IMR-90 (cell line): Measurements from ENCODE around the gene EIF3M. TPM values are rescaled to one million over a fixed set of nuclear protein-coding genes. Genes with fewer than 3 reads are reported as not detected.

Experiments used
- ATAC-seq: fragments of 200-7000 bp; cut with Tn5 transposase; 2 replicates; pipeline ENCODE4 v1.9.1; 2020; ENCODE audit warnings: low read depth, mild to moderate bottlenecking, moderate library complexity
- BruUV-seq: library from RNA; stranded (reverse); fragments of 400-500 nt; replicated peaks from 2 replicates; lab custom pipeline; 2021; lab: Mats Ljungman, UMichigan
- CTCF ChIA-PET: fragments of 300-600 bp; formaldehyde crosslinking; extraction: SDS; loops from one replicate; lab custom pipeline; 2021; ENCODE audit warnings: antibody characterized with exemption; lab: Yijun Ruan, JAX
- POLR2A ChIA-PET: fragments of 300-600 bp; sonication (Branson Sonifier 250); formaldehyde crosslinking; loops from one replicate; lab custom pipeline; 2022; ENCODE audit warnings: antibody characterized with exemption; ENCODE audit not compliant: unreplicated experiment; lab: Charles Lee
- DNase-seq: peaks from one replicate; pipeline ENCODE4 v3.0.0; 2013
- H2AFZ ChIP-seq: replicated peaks from 2 replicates; pipeline ENCODE3; 2013; ENCODE audit warnings: low read length, mild to moderate bottlenecking; ENCODE audit not compliant: poor library complexity
- H2AK5ac ChIP-seq: 2 replicates; pipeline ENCODE4 v1.6.1; 2013; ENCODE audit warnings: low read depth, low read length, inconsistent platforms
- H2AK9ac ChIP-seq: replicated peaks from 2 replicates; pipeline ENCODE3; 2013; ENCODE audit warnings: mild to moderate bottlenecking, low read depth, low read length, moderate library complexity; ENCODE audit not compliant: poor library complexity
- H2BK120ac ChIP-seq: 2 replicates; pipeline ENCODE4 v1.6.1; 2013; ENCODE audit warnings: low read depth, low read length, inconsistent platforms
- H2BK15ac ChIP-seq: 3 replicates; pipeline ENCODE4 v1.6.1; 2013; ENCODE audit warnings: low read depth, low read length, inconsistent platforms
- H2BK20ac ChIP-seq: 2 replicates; pipeline ENCODE4 v1.6.1; 2013; ENCODE audit warnings: low read depth, mild to moderate bottlenecking, inconsistent platforms, low read length, moderate library complexity
- H2BK5ac ChIP-seq: 2 replicates; pipeline ENCODE4 v1.6.1; 2013; ENCODE audit warnings: mild to moderate bottlenecking, low read depth, low read length, inconsistent platforms; ENCODE audit not compliant: poor library complexity, severe bottlenecking
- H3K14ac ChIP-seq: replicated peaks from 2 replicates; pipeline ENCODE4 v1.6.1; 2013; ENCODE audit warnings: low read depth, low read length, inconsistent platforms
- H3K18ac ChIP-seq: 2 replicates; pipeline ENCODE4 v1.6.1; 2013; ENCODE audit warnings: low read depth, low read length, control low read depth
- H3K23ac ChIP-seq: 2 replicates; pipeline ENCODE4 v1.6.1; 2013; ENCODE audit warnings: low read depth, low read length, inconsistent platforms
- H3K27ac ChIP-seq: 2 replicates; pipeline ENCODE4 v1.5.1; 2013; ENCODE audit warnings: mild to moderate bottlenecking, control low read depth, low read length; ENCODE audit not compliant: insufficient read depth
- H3K27me3 ChIP-seq: 2 replicates; pipeline ENCODE4 v1.6.1; 2013; ENCODE audit warnings: low read length; ENCODE audit not compliant: control insufficient read depth, insufficient read depth
- H3K36me3 ChIP-seq: 2 replicates; pipeline ENCODE4 v1.6.1; 2013; ENCODE audit warnings: low read length, mixed read lengths; ENCODE audit not compliant: control insufficient read depth, insufficient read depth
- H3K4ac ChIP-seq: 2 replicates; pipeline ENCODE4 v1.6.1; 2013; ENCODE audit warnings: low read depth, low read length, inconsistent platforms
- H3K4me1 ChIP-seq: 2 replicates; pipeline ENCODE4 v1.6.1; 2013; ENCODE audit warnings: low read length, mixed read lengths; ENCODE audit not compliant: control insufficient read depth, insufficient read depth
- H3K4me2 ChIP-seq: 2 replicates; pipeline ENCODE4 v1.6.1; 2013; ENCODE audit warnings: low read depth, mild to moderate bottlenecking, control low read depth, low read length, moderate library complexity
- H3K4me3 ChIP-seq: 2 replicates; pipeline ENCODE4 v1.5.1; 2013; ENCODE audit warnings: low read depth, mild to moderate bottlenecking, control low read depth, low read length, moderate library complexity; ENCODE audit not compliant: insufficient read depth
- H3K56ac ChIP-seq: 2 replicates; pipeline ENCODE4 v1.6.1; 2013; ENCODE audit warnings: low read length, inconsistent platforms; ENCODE audit not compliant: insufficient read depth; ENCODE audit errors: extremely low read depth
- H3K79me1 ChIP-seq, 2 experiments: 2 replicates each; pipeline ENCODE4 v1.6.1; 2013; ENCODE audit warnings: low read length in 2 of 2, inconsistent platforms in 1 of 2, low read depth in 1 of 2
- H3K9ac ChIP-seq: 2 replicates; pipeline ENCODE4 v1.6.1; 2013; ENCODE audit warnings: low read depth, low read length, control low read depth
- H3K9me1 ChIP-seq: 2 replicates; pipeline ENCODE4 v1.6.1; 2013; ENCODE audit warnings: low read length, inconsistent platforms; ENCODE audit not compliant: insufficient read depth
- H3K9me3 ChIP-seq: 2 replicates; pipeline ENCODE4 v1.6.1; 2013; ENCODE audit warnings: low read length; ENCODE audit not compliant: control insufficient read depth, insufficient read depth
- H4K20me1 ChIP-seq: 2 replicates; pipeline ENCODE4 v1.6.1; 2013; ENCODE audit warnings: low read length, inconsistent platforms; ENCODE audit not compliant: insufficient read depth
- H4K5ac ChIP-seq: 2 replicates; pipeline ENCODE4 v1.6.1; 2013; ENCODE audit warnings: mild to moderate bottlenecking, low read depth, low read length, control low read depth
- H4K8ac ChIP-seq, 2 experiments: 2 replicates each; pipeline ENCODE4 v1.6.1; 2013; ENCODE audit warnings: low read depth in 2 of 2, low read length in 2 of 2, control low read depth in 1 of 2, inconsistent platforms in 1 of 2
- H4K91ac ChIP-seq: 2 replicates; pipeline ENCODE4 v1.6.1; 2013; ENCODE audit warnings: low read depth, low read length, inconsistent platforms; ENCODE audit not compliant: insufficient read depth
- BHLHE40 ChIP-seq: fragments of 150-350 bp; IDR thresholded peaks from 2 replicates; pipeline ENCODE4 v1.6.1; 2016; ENCODE audit warnings: mild to moderate bottlenecking, low read depth, low read length
- FOS ChIP-seq: fragments of 150-350 bp; IDR thresholded peaks from 2 replicates; pipeline ENCODE4 v1.6.1; 2016; ENCODE audit warnings: low read depth, low read length
- MAFK ChIP-seq: IDR thresholded peaks from 2 replicates; pipeline ENCODE4 v1.6.1; 2012; ENCODE audit warnings: low read depth, low read length, improper control_type of control experiment
- NFE2L2 ChIP-seq: fragments of 150-350 bp; IDR thresholded peaks from 2 replicates; pipeline ENCODE4 v1.6.1; 2016; ENCODE audit warnings: low read depth, mild to moderate bottlenecking, low read length
- POLR2A ChIP-seq: IDR thresholded peaks from 2 replicates; pipeline ENCODE4 v1.6.1; 2012; ENCODE audit warnings: mild to moderate bottlenecking, low read depth, low read length
- SMC3 ChIP-seq: fragments of 150-350 bp; IDR thresholded peaks from 2 replicates; pipeline ENCODE4 v1.6.1; 2016; ENCODE audit warnings: low read depth, mild to moderate bottlenecking, antibody characterized with exemption, low read length, moderate library complexity
- WGBS, 2 experiments: methylation state at CpG; one replicate each; pipeline versions ENCODE4 v1.1.5 to v1.1.7; 2013; ENCODE audit warnings: missing lambda C conversion rate in 2 of 2; ENCODE audit not compliant: insufficient read length in 1 of 2; ENCODE audit errors: extremely low coverage in 2 of 2; 5-methylcytosine and 5-hydroxymethylcytosine counted together
- dilution Hi-C: fragments of 300-500 bp; cut with HindIII; formaldehyde crosslinking; loops from one replicate; pipeline ENCODE4 v1.14.3; 2018; ENCODE audit warnings: low sequenced_read_pairs; ENCODE audit not compliant: unreplicated experiment
- in situ Hi-C: fragments of 300-500 bp; cut with MboI; formaldehyde crosslinking; loops from 3 replicates; pipeline ENCODE4 v1.14.3; 2019; ENCODE audit warnings: low sequenced_read_pairs, inconsistent platforms, mixed read lengths
- intact Hi-C: fragments of 100-400 bp; cut with micrococcal nuclease; formaldehyde crosslinking; loops from 2 replicates; pipeline ENCODE4 v1.10.0; 2022
- polyA plus RNA-seq, 3 experiments: library from polyadenylated mRNA; depleted of rRNA; stranded (reverse); fragments of >200 nt; gene quantifications; 2 replicates each; pipeline ENCODE4 v1.2.3, GENCODE V29; 2012; ENCODE audit warnings: low replicate concordance in 1 of 3
- total RNA-seq: library from RNA; depleted of rRNA; stranded (reverse); fragments of >200 nt; gene quantifications from 2 replicates; pipeline ENCODE4 v1.2.3, GENCODE V29; 2012
- TF ChIP-seq, protein P1 (sequence below): conservative IDR thresholded peaks from 2 replicates; pipeline ENCODE4 v1.5.1; 2012; ENCODE audit warnings: mild to moderate bottlenecking, low read depth, low read length, improper control_type of control experiment
- TF ChIP-seq, protein P2 (sequence below): fragments of 150-350 bp; IDR thresholded peaks from 2 replicates; pipeline ENCODE4 v1.6.1; 2017; ENCODE audit warnings: mild to moderate bottlenecking, antibody characterized with exemption, low read length, low read depth

EIF3M gene
- total and polyA plus RNA-seq, 2 of the 4 experiments (the other 2 are of a cell fraction) = 376 to 466 TPM

DNA sequence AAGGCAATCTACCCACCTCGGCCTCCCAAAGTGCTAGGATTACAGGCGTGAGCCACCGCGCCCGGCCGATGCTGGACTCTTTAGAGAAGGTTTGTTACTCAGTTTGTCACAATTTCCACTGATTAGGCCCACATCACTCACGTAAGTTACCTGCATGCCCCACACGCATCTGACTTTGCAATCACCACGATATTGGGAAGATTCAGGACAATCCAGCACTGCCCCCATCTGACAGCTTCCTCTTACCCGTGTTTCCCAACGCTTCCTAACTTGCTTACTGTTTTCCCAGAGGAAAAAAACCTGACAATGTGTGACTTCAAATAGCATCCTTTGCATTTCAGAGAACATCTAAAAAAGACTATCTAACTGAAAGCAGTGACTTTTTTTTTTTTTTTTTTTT, 21.8 kb upstream of the EIF3M start:
- H3K36me3 ChIP-seq = no peaks in the 10 kb centered on the region

More for the DNA sequence above, 21.8 kb upstream of the EIF3M start:
- H2AFZ ChIP-seq = no peak overlapping the region
- no peak for TF ChIP-seq NFE2L2
- TF ChIP-seq, protein P1, sequence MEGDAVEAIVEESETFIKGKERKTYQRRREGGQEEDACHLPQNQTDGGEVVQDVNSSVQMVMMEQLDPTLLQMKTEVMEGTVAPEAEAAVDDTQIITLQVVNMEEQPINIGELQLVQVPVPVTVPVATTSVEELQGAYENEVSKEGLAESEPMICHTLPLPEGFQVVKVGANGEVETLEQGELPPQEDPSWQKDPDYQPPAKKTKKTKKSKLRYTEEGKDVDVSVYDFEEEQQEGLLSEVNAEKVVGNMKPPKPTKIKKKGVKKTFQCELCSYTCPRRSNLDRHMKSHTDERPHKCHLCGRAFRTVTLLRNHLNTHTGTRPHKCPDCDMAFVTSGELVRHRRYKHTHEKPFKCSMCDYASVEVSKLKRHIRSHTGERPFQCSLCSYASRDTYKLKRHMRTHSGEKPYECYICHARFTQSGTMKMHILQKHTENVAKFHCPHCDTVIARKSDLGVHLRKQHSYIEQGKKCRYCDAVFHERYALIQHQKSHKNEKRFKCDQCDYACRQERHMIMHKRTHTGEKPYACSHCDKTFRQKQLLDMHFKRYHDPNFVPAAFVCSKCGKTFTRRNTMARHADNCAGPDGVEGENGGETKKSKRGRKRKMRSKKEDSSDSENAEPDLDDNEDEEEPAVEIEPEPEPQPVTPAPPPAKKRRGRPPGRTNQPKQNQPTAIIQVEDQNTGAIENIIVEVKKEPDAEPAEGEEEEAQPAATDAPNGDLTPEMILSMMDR = no peak
- TF ChIP-seq, protein P2, sequence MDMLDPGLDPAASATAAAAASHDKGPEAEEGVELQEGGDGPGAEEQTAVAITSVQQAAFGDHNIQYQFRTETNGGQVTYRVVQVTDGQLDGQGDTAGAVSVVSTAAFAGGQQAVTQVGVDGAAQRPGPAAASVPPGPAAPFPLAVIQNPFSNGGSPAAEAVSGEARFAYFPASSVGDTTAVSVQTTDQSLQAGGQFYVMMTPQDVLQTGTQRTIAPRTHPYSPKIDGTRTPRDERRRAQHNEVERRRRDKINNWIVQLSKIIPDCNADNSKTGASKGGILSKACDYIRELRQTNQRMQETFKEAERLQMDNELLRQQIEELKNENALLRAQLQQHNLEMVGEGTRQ = no peak
- TF ChIP-seq MAFK = no peak
- TF ChIP-seq SMC3 = no peak
- TF ChIP-seq BHLHE40 = no peak
- no peak for TF ChIP-seq FOS
- no peak for TF ChIP-seq POLR2A
- H3K9me1 ChIP-seq = no peaks in the 10 kb centered on the region
- H3K79me1 ChIP-seq = no peaks in the 10 kb centered on the region
- intact Hi-C loops (no loop called here), dilution Hi-C loops (no loop called here), in situ Hi-C loops (no loop called here)
- H4K5ac ChIP-seq = no peak overlapping the region
- H3K27ac ChIP-seq = no peak overlapping the region
- H4K8ac ChIP-seq = no peak overlapping the region
- ChIA-PET CTCF (no interaction called here), POLR2A (no interaction called here)
- BruUV-seq = no TSS peak
- no peak overlapping the region for H4K91ac ChIP-seq
- H3K4ac ChIP-seq = no peak overlapping the region
- no peaks in the 10 kb centered on the region for H4K20me1 ChIP-seq
- H3K56ac ChIP-seq = no peak overlapping the region
- H3K9ac ChIP-seq = no peak overlapping the region
- WGBS, 2 experiments = 88% methylated on average over 7 of the region's 11 CpGs; no CpG with 5 or more reads in 1 of the 2 experiments
- H3K23ac ChIP-seq = no peak overlapping the region
- H2AK5ac ChIP-seq = no peak overlapping the region
- no peak overlapping the region for H2BK20ac ChIP-seq
- DNase-seq (no peak), ATAC-seq (no peak)
- H3K4me2 ChIP-seq = no peak overlapping the region
- no peak overlapping the region for H2BK5ac ChIP-seq
- no peak overlapping the region for H3K14ac ChIP-seq
- H2BK15ac ChIP-seq = no peak overlapping the region
- H3K27me3 ChIP-seq = no peaks in the 10 kb centered on the region; the same call in 1 of the 2 replicates
- no peak overlapping the region for H2AK9ac ChIP-seq
- no peak overlapping the region for H3K18ac ChIP-seq
- H3K4me1 ChIP-seq = no peaks in the 10 kb centered on the region
- H3K9me3 ChIP-seq = no peaks in the 10 kb centered on the region
- H2BK120ac ChIP-seq = no peak overlapping the region
- no peak overlapping the region for H3K4me3 ChIP-seq
